CD4-positive, CD25-positive, alpha-beta regulatory T cell (primary cell): ENCODE data around the gene ST6GALNAC3. TPM values are rescaled to one million over a fixed set of nuclear protein-coding genes. Genes with fewer than 3 reads are reported as not detected.

Experiments used
- ATAC-seq, 2 donors: fragments of 150-1000 bp; cut with Tn5 transposase; one replicate each; pipeline ENCODE4 v1.10.0; 2021; ENCODE audit warnings: low read depth in 2 of 2, moderate number of reproducible peaks in 2 of 2, moderate library complexity in 1 of 2
- DNase-seq, 3 donors: peaks; one replicate each; pipeline versions ENCODE4 v3.0.0 to v3.0.0-alpha.2; 2012 to 2022; ENCODE audit warnings: mixed read lengths in 1 of 3
- H3K27ac ChIP-seq: one replicate; pipeline ENCODE4 v1.7.0; 2013; ENCODE audit warnings: mild to moderate bottlenecking, low read length; ENCODE audit not compliant: insufficient read depth, poor library complexity, severe bottlenecking
- H3K27me3 ChIP-seq: one replicate; pipeline ENCODE4 v1.7.0; 2013; ENCODE audit warnings: low read length; ENCODE audit not compliant: control insufficient read depth, insufficient read depth
- H3K36me3 ChIP-seq: one replicate; pipeline ENCODE4 v1.7.0; 2013; ENCODE audit warnings: mild to moderate bottlenecking, low read length, moderate library complexity; ENCODE audit not compliant: control insufficient read depth, insufficient read depth
- H3K4me1 ChIP-seq: 2 replicates; pipeline ENCODE4 v1.7.0; 2013; ENCODE audit warnings: mild to moderate bottlenecking, low read length; ENCODE audit not compliant: insufficient read depth, control insufficient read depth, poor library complexity, severe bottlenecking
- H3K4me3 ChIP-seq: one replicate; pipeline ENCODE4 v1.7.0; 2013; ENCODE audit warnings: low read depth, mild to moderate bottlenecking, low read length, moderate library complexity
- H3K9me3 ChIP-seq, 2 experiments: 1 replicate in 1 of 2; 2 replicates in 1 of 2; pipeline ENCODE4 v1.7.0; 2013; ENCODE audit warnings: low read length in 2 of 2, mild to moderate bottlenecking in 1 of 2, moderate library complexity in 1 of 2; ENCODE audit not compliant: control insufficient read depth in 2 of 2
- H3K27ac Mint-ChIP-seq, 3 donors: one replicate each; pipeline ENCODE4 v1.8.0; 2020 to 2022; ENCODE audit warnings: mild to moderate bottlenecking in 3 of 3, mixed read lengths in 3 of 3, moderate library complexity in 2 of 3
- H3K27me3 Mint-ChIP-seq: one replicate; pipeline ENCODE4 v1.8.0; 2022; ENCODE audit warnings: mild to moderate bottlenecking, mixed read lengths
- H3K36me3 Mint-ChIP-seq: one replicate; pipeline ENCODE4 v1.8.0; 2020; ENCODE audit warnings: mixed read lengths
- H3K4me1 Mint-ChIP-seq, 4 donors: one replicate each; pipeline ENCODE4 v1.8.0; 2020 to 2022; ENCODE audit warnings: mixed read lengths in 4 of 4, mild to moderate bottlenecking in 1 of 4
- H3K4me3 Mint-ChIP-seq, 4 donors: one replicate each; pipeline ENCODE4 v1.8.0; 2020 to 2022; ENCODE audit warnings: mild to moderate bottlenecking in 4 of 4, mixed read lengths in 4 of 4, moderate library complexity in 3 of 4
- H3K9me3 Mint-ChIP-seq, 7 donors: one replicate each; pipeline ENCODE4 v1.8.0; 2020 to 2022; ENCODE audit warnings: mixed read lengths in 7 of 7, mild to moderate bottlenecking in 3 of 7, moderate library complexity in 2 of 7
- polyA plus RNA-seq, 4 donors: library from polyadenylated mRNA; unstranded; fragments of 300-500 nt; fragmentation: Illumina TruSeq; gene quantifications; one replicate each; pipeline ENCODE4 v1.2.3, GENCODE V29; 2021
- total RNA-seq: library from RNA; stranded (reverse); gene quantifications from one replicate; pipeline ENCODE4 v1.2.3, GENCODE V29; 2022

Gene ST6GALNAC3
- total and polyA plus RNA-seq, 5 donors from 2014 or later, result 0.03 to 3.4 (median 0.95) TPM

DNA sequence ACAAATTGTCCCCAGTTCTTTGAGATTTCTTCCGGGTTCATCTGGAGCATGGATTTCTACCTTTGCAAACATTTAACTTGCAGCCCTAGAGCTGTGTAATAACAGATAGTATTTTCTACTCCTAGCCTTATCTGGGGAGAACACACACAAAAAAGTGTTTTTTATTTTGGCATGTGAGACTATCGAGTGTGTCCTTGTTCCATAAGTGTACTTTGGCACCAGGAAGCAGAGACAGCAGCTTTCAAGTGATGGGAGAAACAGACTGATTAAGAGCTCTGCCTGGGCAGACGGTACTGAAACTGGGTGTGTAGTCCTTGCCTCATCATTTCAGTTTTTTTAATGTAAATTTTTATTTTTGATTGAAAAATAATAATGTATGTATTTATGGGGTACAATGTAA, 297.4 kb downstream of the ST6GALNAC3 start:
- Histone ChIP-seq H3K4me3 (no peak overlapping the region), H3K27ac (no peak overlapping the region), H3K36me3 (no peaks in the 10 kb centered on the region), H3K9me3 (no peaks in the 10 kb centered on the region), H3K4me1 (no peaks in the 10 kb centered on the region), H3K27me3 (no peaks in the 10 kb centered on the region)
- peaks cover 0 to 3% (median 0%) of the 10 kb centered on the region in 4 donors for H3K4me1 Mint-ChIP-seq
- peaks cover 15% of the 10 kb centered on the region for H3K27me3 Mint-ChIP-seq
- H3K27ac Mint-ChIP-seq, result no peak overlapping the region
- DNase-seq, result no peak
- H3K36me3 Mint-ChIP-seq, result no peaks in the 10 kb centered on the region
- peaks cover 0 to 1% (median 0%) of the 10 kb centered on the region in 7 donors for H3K9me3 Mint-ChIP-seq
- H3K4me3 Mint-ChIP-seq, result no peak overlapping the region
- no peak for ATAC-seq

DNA sequence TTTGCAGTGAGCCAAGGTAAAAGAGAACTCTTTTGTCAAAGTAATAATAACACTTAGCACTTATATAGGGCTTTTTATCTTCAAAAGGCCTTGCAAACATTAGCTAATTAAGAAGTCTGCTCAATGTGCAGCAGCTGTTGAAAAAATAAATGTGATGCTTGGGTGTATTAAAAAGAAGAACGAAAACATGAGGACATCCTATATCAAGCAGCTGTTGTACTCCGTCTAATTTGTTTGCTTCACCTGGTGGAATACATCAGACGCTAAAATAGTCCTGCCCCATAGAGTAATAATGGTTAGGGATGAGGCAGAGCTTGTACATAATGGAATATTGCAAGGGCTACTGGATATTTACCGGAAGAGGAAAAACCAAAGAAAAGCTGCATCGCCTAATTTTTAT, 299.5 kb downstream of the ST6GALNAC3 start:
- no peak overlapping the region for H3K27ac Mint-ChIP-seq
- Histone ChIP-seq H3K4me3 (no peak overlapping the region), H3K9me3 (no peaks in the 10 kb centered on the region), H3K27ac (no peak overlapping the region), H3K36me3 (no peaks in the 10 kb centered on the region), H3K4me1 (no peaks in the 10 kb centered on the region), H3K27me3 (no peaks in the 10 kb centered on the region)
- H3K9me3 Mint-ChIP-seq, result peaks cover 0 to 1% (median 0%) of the 10 kb centered on the region in 7 donors
- no peak for DNase-seq
- ATAC-seq, result no peak
- H3K4me1 Mint-ChIP-seq, result no peaks in the 10 kb centered on the region
- peaks cover 15% of the 10 kb centered on the region for H3K27me3 Mint-ChIP-seq
- H3K4me3 Mint-ChIP-seq, result no peak overlapping the region
- no peaks in the 10 kb centered on the region for H3K36me3 Mint-ChIP-seq

DNA sequence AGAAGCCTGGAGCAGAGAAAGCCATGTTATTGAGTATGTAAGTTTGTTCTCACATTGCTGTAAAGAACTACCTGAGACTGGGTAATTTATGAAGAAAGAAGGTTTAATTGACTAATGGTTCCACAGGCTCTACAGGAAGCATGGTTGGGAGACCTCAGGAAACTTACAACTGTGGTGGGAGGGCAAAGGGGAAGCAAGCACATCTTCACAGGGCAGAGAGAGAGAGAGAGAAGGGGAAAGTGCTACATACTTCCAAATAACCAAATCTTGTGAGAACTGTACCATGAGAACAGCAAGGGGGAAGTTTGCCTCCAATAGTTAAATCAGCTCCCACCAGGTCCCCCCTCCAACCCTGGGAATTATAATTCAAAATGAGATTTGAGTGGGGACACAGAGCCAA, 302.7 kb downstream of the ST6GALNAC3 start:
- ATAC-seq, result no peak
- Histone ChIP-seq H3K9me3 (no peaks in the 10 kb centered on the region), H3K27ac (no peak overlapping the region), H3K27me3 (no peaks in the 10 kb centered on the region), H3K4me3 (no peak overlapping the region), H3K4me1 (no peaks in the 10 kb centered on the region), H3K36me3 (no peaks in the 10 kb centered on the region)
- H3K27me3 Mint-ChIP-seq, result peaks cover 15% of the 10 kb centered on the region
- H3K36me3 Mint-ChIP-seq, result no peaks in the 10 kb centered on the region
- no peak overlapping the region for H3K27ac Mint-ChIP-seq
- H3K9me3 Mint-ChIP-seq, result peaks cover 0 to 1% (median 0%) of the 10 kb centered on the region in 7 donors
- no peak for DNase-seq
- H3K4me1 Mint-ChIP-seq, result no peaks in the 10 kb centered on the region
- no peak overlapping the region for H3K4me3 Mint-ChIP-seq

DNA sequence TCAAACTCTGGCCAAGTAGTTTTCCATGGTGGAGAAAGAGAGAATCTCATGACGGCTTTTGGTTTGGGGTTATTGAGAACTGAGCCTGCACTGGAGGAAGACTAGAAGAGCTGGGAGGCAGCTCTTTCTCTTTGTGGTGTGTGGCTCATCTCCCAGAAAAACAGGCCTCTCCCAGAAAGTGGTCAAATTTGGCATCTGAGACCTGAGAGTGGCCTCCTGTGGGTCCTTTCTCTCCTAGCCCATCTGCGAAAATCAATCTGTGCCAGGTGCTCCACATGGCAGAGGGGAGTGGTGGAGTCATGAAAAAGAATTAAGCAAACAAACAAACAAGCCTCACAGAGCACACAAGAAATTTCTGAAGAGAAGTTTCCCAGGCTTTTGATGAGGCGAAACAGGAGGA, 305.0 kb downstream of the ST6GALNAC3 start:
- DNase-seq (no peak), ATAC-seq (no peak)
- H3K27me3 Mint-ChIP-seq, result peaks cover 15% of the 10 kb centered on the region
- no peaks in the 10 kb centered on the region for H3K36me3 ChIP-seq
- no peak overlapping the region for H3K4me3 ChIP-seq
- peaks cover 0 to 2% (median 0%) of the 10 kb centered on the region in 7 donors for H3K9me3 Mint-ChIP-seq
- no peaks in the 10 kb centered on the region for H3K27me3 ChIP-seq
- no peak overlapping the region for H3K27ac Mint-ChIP-seq
- H3K36me3 Mint-ChIP-seq, result no peaks in the 10 kb centered on the region
- no peak overlapping the region for H3K4me3 Mint-ChIP-seq
- no peaks in the 10 kb centered on the region for H3K4me1 Mint-ChIP-seq
- H3K9me3 ChIP-seq, result no peaks in the 10 kb centered on the region
- H3K4me1 ChIP-seq, result no peaks in the 10 kb centered on the region
- H3K27ac ChIP-seq, result no peak overlapping the region

DNA sequence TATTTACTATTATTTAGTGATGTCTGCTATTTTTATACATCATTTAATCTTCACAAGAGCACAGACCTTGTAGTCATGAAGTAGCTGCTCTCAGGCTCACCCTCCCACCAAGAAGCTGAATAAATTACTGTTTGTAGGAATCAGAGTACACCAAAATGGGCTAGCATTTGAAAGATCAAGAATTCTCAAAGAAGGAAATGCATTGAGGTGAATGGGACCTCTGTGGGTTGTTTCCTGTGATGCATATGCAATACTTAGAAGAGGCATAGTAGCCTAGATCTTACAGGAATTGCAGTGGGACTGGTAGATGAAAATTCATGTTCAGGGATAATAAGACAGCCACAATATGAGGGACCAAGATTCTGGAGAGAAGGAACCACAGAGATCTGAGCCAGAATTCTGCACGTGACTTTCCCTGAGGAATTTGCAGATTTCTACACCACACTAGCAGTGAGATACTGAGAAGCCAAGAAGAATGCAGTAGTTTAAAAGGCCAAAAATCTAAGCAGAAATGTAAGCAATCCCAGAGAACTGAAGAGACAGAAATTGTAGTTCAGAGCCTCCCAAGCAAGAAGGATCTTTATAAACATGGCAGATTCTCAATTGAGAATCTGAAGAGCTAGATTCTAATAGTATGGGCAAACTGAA, 307.0 kb downstream of the ST6GALNAC3 start:
- Histone ChIP-seq H3K27me3 (no peaks in the 10 kb centered on the region), H3K27ac (no peak overlapping the region), H3K4me1 (no peaks in the 10 kb centered on the region), H3K36me3 (no peaks in the 10 kb centered on the region), H3K4me3 (no peak overlapping the region), H3K9me3 (no peaks in the 10 kb centered on the region)
- H3K4me3 Mint-ChIP-seq, result no peak overlapping the region
- H3K9me3 Mint-ChIP-seq, result peaks cover 0 to 2% (median 0%) of the 10 kb centered on the region in 7 donors
- peaks cover 4% of the 10 kb centered on the region for H3K27me3 Mint-ChIP-seq
- H3K27ac Mint-ChIP-seq, result no peak overlapping the region
- DNase-seq (no peak), ATAC-seq (no peak)
- no peaks in the 10 kb centered on the region for H3K4me1 Mint-ChIP-seq
- no peaks in the 10 kb centered on the region for H3K36me3 Mint-ChIP-seq

DNA sequence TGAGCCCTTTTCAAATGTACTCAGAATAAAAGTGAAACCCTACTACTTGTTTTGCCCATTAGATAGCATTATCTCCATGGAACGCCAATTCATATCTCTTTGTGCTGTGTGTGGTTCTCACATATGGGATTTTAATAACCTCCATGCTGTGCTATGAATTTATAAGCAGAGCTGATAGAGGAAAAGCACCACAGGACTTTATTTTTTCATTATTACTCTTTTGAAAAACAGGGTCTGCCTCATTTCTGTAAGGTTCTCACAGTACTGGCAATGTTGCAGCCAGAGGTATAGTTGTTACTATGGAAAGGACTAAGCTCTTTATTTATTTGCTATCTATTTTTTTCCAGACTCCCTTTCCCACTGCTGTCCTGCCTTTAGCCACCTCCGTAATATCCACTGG, 313.7 kb downstream of the ST6GALNAC3 start:
- H3K4me3 Mint-ChIP-seq, result no peak overlapping the region
- Histone ChIP-seq H3K4me3 (no peak overlapping the region), H3K4me1 (no peaks in the 10 kb centered on the region), H3K9me3 (no peaks in the 10 kb centered on the region), H3K36me3 (no peaks in the 10 kb centered on the region), H3K27me3 (no peaks in the 10 kb centered on the region), H3K27ac (no peak overlapping the region)
- no peak for DNase-seq
- H3K27ac Mint-ChIP-seq, result no peak overlapping the region
- no peak for ATAC-seq
- H3K27me3 Mint-ChIP-seq, result no peaks in the 10 kb centered on the region
- H3K9me3 Mint-ChIP-seq, result peaks cover 0 to 3% (median 0%) of the 10 kb centered on the region in 7 donors
- H3K4me1 Mint-ChIP-seq, result no peaks in the 10 kb centered on the region
- no peaks in the 10 kb centered on the region for H3K36me3 Mint-ChIP-seq

DNA sequence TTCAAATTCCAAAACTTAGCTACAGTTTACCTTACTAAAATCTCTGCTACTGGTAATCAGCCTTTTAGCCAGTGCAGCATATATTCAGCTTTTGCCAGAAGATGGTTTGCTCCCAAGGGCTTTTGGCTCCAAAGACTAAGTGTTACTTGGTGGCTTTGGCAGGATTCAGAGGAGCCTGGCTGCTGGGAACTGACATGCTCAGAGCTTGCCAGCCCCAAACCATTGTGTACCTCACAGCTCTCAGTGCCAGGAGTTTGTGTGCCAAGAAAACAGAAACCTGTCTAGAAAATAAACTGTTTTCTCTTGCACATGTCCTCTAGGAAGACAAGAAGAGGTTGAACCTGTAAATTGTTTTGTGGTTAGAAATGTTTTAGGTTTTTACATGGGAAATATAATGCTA, 315.9 kb downstream of the ST6GALNAC3 start:
- Mint-ChIP-seq H3K27me3 (no peaks in the 10 kb centered on the region), H3K4me1 (no peaks in the 10 kb centered on the region), H3K9me3 (peaks cover 0 to 2% (median 0%) of the 10 kb centered on the region in 7 donors), H3K27ac (no peak overlapping the region), H3K4me3 (no peak overlapping the region), H3K36me3 (no peaks in the 10 kb centered on the region)
- ATAC-seq, result no peak
- H3K4me3 ChIP-seq, result no peak overlapping the region
- H3K9me3 ChIP-seq, result no peaks in the 10 kb centered on the region
- H3K27me3 ChIP-seq, result no peaks in the 10 kb centered on the region
- H3K36me3 ChIP-seq, result no peaks in the 10 kb centered on the region
- H3K4me1 ChIP-seq, result no peaks in the 10 kb centered on the region
- no peak overlapping the region for H3K27ac ChIP-seq
- DNase-seq, result no peak

DNA sequence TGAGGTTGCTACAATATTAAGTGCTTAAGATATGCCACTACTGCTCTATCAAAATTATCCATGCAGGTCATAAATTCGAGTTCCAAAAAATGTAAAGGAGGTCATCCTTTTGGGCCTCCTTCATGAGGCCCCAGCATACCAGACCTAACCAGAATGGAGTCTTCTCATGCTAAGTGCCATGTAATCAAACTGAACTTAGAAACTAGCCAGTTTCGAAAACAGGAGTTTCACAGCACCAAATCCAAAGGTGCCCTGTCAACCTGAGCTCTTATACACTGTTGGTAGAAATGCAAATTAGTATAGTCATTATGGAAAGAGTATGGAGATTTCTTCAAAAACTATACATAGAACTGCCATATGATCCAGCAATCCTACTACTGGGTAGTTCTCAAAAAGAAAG, 320.5 kb downstream of the ST6GALNAC3 start:
- no peaks in the 10 kb centered on the region for H3K36me3 Mint-ChIP-seq
- Histone ChIP-seq H3K4me3 (no peak overlapping the region), H3K36me3 (no peaks in the 10 kb centered on the region), H3K4me1 (no peaks in the 10 kb centered on the region), H3K27me3 (no peaks in the 10 kb centered on the region), H3K27ac (no peak overlapping the region), H3K9me3 (no peaks in the 10 kb centered on the region)
- DNase-seq, result no peak
- H3K4me3 Mint-ChIP-seq, result no peak overlapping the region
- H3K27me3 Mint-ChIP-seq, result no peaks in the 10 kb centered on the region
- H3K9me3 Mint-ChIP-seq, result peaks cover 0 to 5% (median 0%) of the 10 kb centered on the region in 7 donors
- no peak overlapping the region for H3K27ac Mint-ChIP-seq
- no peak for ATAC-seq
- H3K4me1 Mint-ChIP-seq, result no peaks in the 10 kb centered on the region
